ENCODE results near the gene SMARCB1. TPM values are rescaled to one million over a fixed set of nuclear protein-coding genes. Genes with fewer than 3 reads are reported as not detected.
A peak's percentile ranks its signal among the peaks of the same experiment; 100 is the strongest.

Gene SMARCB1
- total RNA-seq, 3 donors from 2014 or later, result 34.6 to 60.2 (median 50.1) TPM

DNA sequence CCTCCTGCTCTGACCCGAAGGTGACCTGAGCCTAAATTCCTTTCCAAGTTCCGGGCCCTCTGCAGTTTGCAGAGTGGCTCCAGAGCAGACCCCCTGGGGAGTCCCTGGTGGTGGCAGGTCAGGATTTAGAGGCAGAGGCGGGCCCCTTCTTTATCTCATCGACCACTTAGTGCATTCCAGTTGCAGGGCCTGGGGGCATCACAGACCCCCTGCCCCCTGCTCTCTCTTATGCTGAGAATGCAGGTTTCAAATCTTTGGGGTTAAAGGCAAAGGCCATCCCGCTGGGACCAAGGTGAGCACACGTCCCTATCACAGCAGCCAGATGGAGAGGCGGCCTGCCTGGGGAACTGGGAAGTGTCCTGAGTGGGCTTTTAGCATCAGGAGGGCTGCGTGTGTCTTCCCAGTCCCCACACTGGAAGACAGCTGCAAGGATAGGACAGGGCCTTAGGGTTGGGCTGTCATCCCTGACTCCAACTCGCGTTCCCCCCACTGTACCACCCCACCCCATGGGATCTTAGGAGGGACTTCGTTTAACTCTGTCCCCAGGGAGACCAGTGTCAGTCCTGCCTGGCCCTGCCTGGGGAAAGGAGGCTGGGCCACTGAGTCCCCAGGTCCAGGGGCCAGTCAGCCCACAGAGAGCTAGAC is 40.7 kb downstream of the SMARCB1 start:
- peak overlapping the region in 1 of 2 donors; percentile 69 for H3K27ac ChIP-seq
- DNase-seq (ENCODE audit: low spot score in 2 of 2), result no peak
- H3K4me1 ChIP-seq, result no peaks in the 10 kb centered on the region
- H3K27me3 ChIP-seq, result no peaks in the 10 kb centered on the region
- H3K36me3 ChIP-seq, result no peaks in the 10 kb centered on the region
- intact Hi-C loops (cut with DNase I; ENCODE audit: low total_unique reads), result no loop called here
- H3K9me3 ChIP-seq, result no peaks in the 10 kb centered on the region
- no peak for TF ChIP-seq CTCF (IDR thresholded peaks at IDR 0.05)
- no peak for TF ChIP-seq POLR2A (IDR thresholded peaks at IDR 0.05)
- TF ChIP-seq POLR2AphosphoS5 (IDR thresholded peaks at IDR 0.05), result no peak
- no peak overlapping the region for H3K4me3 ChIP-seq

DNA sequence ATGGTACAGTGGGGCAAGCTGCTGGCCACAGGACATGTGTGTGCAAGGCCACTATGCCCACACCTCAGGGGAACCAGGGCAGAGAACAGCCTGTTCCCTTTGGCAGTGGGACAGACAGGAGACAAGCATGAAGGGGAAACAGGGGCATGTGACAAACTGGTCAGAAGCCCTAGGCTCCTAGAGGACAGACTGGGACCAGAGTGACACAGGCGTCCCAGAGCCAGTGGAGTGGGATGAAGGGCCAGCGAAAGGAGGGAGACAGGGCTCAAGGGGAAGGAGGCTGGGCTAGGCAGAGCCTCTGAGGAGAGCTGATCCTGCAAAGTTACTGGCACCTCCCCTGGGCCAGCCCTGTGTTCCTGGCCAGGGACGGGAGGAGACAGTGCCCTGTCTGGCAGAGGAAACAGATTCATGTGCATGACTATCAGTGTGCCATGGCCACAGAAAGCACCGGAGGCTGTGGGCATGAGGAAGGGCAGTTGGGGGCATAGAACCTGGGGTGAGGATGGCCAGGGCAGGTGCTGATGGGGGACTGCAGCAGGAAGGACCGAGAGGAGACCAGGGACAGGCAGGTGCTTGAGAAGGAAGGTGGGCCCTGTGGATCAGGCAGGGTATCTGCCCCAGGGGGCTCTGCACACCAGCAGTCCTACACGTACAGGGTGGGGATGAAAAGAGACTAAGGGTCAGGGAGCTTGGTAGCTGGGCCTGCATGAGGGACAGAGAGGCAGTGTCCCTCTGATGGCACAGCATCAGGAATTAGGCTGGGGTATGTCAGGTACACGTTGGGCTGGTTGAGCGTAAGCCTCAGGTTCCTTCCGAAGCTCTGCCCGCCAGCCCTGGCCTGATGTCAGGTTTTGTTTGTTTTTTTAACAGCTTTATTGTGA is 42.3 kb downstream of the SMARCB1 start:
- Histone ChIP-seq H3K27me3 (no peaks in the 10 kb centered on the region), H3K36me3 (no peaks in the 10 kb centered on the region), H3K9me3 (no peaks in the 10 kb centered on the region), H3K4me3 (no peak overlapping the region), H3K4me1 (no peaks in the 10 kb centered on the region), H3K27ac (peak overlapping the region in 1 of 2 donors; percentile 13)
- no peak for DNase-seq (ENCODE audit: low spot score in 2 of 2)
- intact Hi-C loops (cut with DNase I; ENCODE audit: low total_unique reads), result no loop called here
- no peak for TF ChIP-seq POLR2A (IDR thresholded peaks at IDR 0.05)
- no peak for TF ChIP-seq CTCF (IDR thresholded peaks at IDR 0.05)
- TF ChIP-seq POLR2AphosphoS5 (IDR thresholded peaks at IDR 0.05), result no peak

- TF ChIP-seq POLR2A (IDR thresholded peaks at IDR 0.05) (no peak), POLR2AphosphoS5 (IDR thresholded peaks at IDR 0.05) (no peak), CTCF (IDR thresholded peaks at IDR 0.05) (no peak)
- no peaks in the 10 kb centered on the region for H3K9me3 ChIP-seq
- H3K4me3 ChIP-seq, result no peak overlapping the region
- no peak for DNase-seq (ENCODE audit: low spot score in 2 of 2)
- H3K27me3 ChIP-seq, result no peaks in the 10 kb centered on the region
- no peaks in the 10 kb centered on the region for H3K4me1 ChIP-seq
- H3K36me3 ChIP-seq, result no peaks in the 10 kb centered on the region
- no peak overlapping the region for H3K27ac ChIP-seq
- intact Hi-C loops (cut with DNase I; ENCODE audit: low total_unique reads), result loop anchor here (10.0 kb wide), 1 partner anchor 55 kb away; the partner anchor contains the start of gene MMP11
Observed at GRCh38 chr22:23829845-23830372, 43.1 kb downstream of the SMARCB1 start.

- Histone ChIP-seq H3K27me3 (no peaks in the 10 kb centered on the region), H3K4me3 (no peak overlapping the region), H3K27ac (no peak overlapping the region), H3K4me1 (no peaks in the 10 kb centered on the region), H3K9me3 (no peaks in the 10 kb centered on the region), H3K36me3 (no peaks in the 10 kb centered on the region)
- DNase-seq (ENCODE audit: low spot score in 2 of 2), result no peak
- intact Hi-C loops (cut with DNase I; ENCODE audit: low total_unique reads), result loop anchor here (10.0 kb wide), 1 partner anchor 56 kb away; the partner anchor contains the start of gene MMP11
- TF ChIP-seq POLR2A (IDR thresholded peaks at IDR 0.05) (no peak), CTCF (IDR thresholded peaks at IDR 0.05) (no peak), POLR2AphosphoS5 (IDR thresholded peaks at IDR 0.05) (no peak)
Observed at GRCh38 chr22:23831261-23831660, 44.5 kb downstream of the SMARCB1 start.

Data from breast epithelium (tissue), 4 donors.